ENCODE data around the gene IGSF10.

DNA sequence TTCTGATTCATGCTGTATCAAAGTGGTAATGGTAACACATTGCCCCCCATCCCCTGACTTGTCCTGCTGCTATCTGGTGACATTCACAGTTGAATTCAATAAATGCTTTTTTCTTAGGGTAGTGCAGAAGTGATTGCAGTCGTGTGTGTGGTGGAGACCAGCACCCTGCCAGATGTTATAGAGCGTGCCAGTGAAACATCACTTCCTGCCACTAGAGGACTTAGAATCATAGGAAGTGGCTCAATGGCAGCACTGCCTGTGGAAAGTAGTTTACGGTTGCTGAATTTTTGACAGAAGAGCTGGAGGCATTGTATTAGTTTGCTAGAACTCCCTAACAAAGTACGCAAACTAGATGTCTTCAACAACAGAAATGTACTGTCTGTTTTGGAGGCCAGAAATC lies 38.9 kb downstream of the IGSF10 start:
- TF ChIP-seq, protein P1, sequence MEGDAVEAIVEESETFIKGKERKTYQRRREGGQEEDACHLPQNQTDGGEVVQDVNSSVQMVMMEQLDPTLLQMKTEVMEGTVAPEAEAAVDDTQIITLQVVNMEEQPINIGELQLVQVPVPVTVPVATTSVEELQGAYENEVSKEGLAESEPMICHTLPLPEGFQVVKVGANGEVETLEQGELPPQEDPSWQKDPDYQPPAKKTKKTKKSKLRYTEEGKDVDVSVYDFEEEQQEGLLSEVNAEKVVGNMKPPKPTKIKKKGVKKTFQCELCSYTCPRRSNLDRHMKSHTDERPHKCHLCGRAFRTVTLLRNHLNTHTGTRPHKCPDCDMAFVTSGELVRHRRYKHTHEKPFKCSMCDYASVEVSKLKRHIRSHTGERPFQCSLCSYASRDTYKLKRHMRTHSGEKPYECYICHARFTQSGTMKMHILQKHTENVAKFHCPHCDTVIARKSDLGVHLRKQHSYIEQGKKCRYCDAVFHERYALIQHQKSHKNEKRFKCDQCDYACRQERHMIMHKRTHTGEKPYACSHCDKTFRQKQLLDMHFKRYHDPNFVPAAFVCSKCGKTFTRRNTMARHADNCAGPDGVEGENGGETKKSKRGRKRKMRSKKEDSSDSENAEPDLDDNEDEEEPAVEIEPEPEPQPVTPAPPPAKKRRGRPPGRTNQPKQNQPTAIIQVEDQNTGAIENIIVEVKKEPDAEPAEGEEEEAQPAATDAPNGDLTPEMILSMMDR (IDR thresholded peaks at IDR 0.05), result no peak
- TF ChIP-seq POLR2A (IDR thresholded peaks at IDR 0.05), result no peak

Measured in uterus (tissue), 2 donors.